Renal pelvis (tissue), 4 donors: ENCODE results near the gene CBLN4. TPM values are rescaled to one million over a fixed set of nuclear protein-coding genes. Genes with fewer than 3 reads are reported as not detected.

ENCODE experiments used
- DNase-seq: peaks from one replicate; pipeline ENCODE4 v3.0.0-alpha.2; 2013
- polyA plus RNA-seq, 3 donors: library from polyadenylated mRNA; unstranded; fragments of 120-200 nt; gene quantifications; one replicate each; pipeline ENCODE4 v1.2.1, GENCODE V29; 2013; ENCODE audit not compliant: insufficient read length in 3 of 3

The CBLN4 gene
- polyA plus RNA-seq, 3 donors, result 1.8 to 2.6 (median 2.0) TPM

- DNase-seq, result no peak
Observed at GRCh38 chr20:55953201-55953600, 52.1 kb downstream of the CBLN4 start.

GRCh38 chr20:55947701-55948100 lies 57.6 kb downstream of the CBLN4 start:
- no peak for DNase-seq

Other genes starting within 250 kb of the CBLN4 start
- not detected for gene MC3R, start 243.2 kb upstream of the CBLN4 start, polyA plus RNA-seq